Measurements from ENCODE around the gene PTPRT.

DNA sequence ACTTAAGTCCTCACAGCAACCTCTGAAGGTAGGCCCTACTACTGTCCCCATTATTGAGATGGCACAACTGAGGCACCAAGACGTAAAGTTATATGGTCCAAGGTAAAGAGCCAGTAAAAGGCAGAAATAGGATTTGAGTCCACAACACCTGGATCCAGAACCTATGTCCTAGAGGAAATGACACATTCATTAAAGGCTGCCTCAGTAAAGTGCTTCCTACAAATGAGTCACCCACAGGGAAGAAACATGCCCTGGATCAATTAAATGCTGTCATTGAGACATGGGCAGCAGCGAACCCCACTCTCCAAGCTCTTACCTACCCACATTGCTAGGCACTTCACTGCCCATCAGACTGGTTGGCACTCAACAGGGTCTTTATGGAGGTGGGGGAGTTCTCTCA is 600.9 kb downstream of the PTPRT start:
- TF ChIP-seq EZH2phosphoT487 (IDR thresholded peaks at IDR 0.05; ENCODE audit: unreplicated experiment), result no peak
- TF ChIP-seq, protein P1, sequence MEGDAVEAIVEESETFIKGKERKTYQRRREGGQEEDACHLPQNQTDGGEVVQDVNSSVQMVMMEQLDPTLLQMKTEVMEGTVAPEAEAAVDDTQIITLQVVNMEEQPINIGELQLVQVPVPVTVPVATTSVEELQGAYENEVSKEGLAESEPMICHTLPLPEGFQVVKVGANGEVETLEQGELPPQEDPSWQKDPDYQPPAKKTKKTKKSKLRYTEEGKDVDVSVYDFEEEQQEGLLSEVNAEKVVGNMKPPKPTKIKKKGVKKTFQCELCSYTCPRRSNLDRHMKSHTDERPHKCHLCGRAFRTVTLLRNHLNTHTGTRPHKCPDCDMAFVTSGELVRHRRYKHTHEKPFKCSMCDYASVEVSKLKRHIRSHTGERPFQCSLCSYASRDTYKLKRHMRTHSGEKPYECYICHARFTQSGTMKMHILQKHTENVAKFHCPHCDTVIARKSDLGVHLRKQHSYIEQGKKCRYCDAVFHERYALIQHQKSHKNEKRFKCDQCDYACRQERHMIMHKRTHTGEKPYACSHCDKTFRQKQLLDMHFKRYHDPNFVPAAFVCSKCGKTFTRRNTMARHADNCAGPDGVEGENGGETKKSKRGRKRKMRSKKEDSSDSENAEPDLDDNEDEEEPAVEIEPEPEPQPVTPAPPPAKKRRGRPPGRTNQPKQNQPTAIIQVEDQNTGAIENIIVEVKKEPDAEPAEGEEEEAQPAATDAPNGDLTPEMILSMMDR (conservative IDR thresholded peaks at IDR 0.05; ENCODE audit: low read depth in 2 of 2), result no peak
- TF ChIP-seq POLR2AphosphoS5 (IDR thresholded peaks at IDR 0.05; ENCODE audit: low read depth), result no peak
- TF ChIP-seq JUNB (IDR thresholded peaks at IDR 0.05; ENCODE audit: unreplicated experiment), result no peak
- no peak for TF ChIP-seq EZH2 (IDR thresholded peaks at IDR 0.05; ENCODE audit: low read depth, unreplicated experiment)
- TF ChIP-seq CREB1 (CRISPR knock-in tag; IDR thresholded peaks at IDR 0.05; ENCODE audit: low read depth), result no peak
- no peak for TF ChIP-seq ZNF114 (CRISPR knock-in tag; IDR thresholded peaks at IDR 0.05)
- TF ChIP-seq, protein P2, sequence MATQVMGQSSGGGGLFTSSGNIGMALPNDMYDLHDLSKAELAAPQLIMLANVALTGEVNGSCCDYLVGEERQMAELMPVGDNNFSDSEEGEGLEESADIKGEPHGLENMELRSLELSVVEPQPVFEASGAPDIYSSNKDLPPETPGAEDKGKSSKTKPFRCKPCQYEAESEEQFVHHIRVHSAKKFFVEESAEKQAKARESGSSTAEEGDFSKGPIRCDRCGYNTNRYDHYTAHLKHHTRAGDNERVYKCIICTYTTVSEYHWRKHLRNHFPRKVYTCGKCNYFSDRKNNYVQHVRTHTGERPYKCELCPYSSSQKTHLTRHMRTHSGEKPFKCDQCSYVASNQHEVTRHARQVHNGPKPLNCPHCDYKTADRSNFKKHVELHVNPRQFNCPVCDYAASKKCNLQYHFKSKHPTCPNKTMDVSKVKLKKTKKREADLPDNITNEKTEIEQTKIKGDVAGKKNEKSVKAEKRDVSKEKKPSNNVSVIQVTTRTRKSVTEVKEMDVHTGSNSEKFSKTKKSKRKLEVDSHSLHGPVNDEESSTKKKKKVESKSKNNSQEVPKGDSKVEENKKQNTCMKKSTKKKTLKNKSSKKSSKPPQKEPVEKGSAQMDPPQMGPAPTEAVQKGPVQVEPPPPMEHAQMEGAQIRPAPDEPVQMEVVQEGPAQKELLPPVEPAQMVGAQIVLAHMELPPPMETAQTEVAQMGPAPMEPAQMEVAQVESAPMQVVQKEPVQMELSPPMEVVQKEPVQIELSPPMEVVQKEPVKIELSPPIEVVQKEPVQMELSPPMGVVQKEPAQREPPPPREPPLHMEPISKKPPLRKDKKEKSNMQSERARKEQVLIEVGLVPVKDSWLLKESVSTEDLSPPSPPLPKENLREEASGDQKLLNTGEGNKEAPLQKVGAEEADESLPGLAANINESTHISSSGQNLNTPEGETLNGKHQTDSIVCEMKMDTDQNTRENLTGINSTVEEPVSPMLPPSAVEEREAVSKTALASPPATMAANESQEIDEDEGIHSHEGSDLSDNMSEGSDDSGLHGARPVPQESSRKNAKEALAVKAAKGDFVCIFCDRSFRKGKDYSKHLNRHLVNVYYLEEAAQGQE (IDR thresholded peaks at IDR 0.05; ENCODE audit: unreplicated experiment), result no peak
- no peak for TF ChIP-seq STAT1 (IDR thresholded peaks at IDR 0.05; ENCODE audit: unreplicated experiment)
- no peak for TF ChIP-seq NANOG (IDR thresholded peaks at IDR 0.05; ENCODE audit: borderline replicate concordance)
- TF ChIP-seq, protein P3, sequence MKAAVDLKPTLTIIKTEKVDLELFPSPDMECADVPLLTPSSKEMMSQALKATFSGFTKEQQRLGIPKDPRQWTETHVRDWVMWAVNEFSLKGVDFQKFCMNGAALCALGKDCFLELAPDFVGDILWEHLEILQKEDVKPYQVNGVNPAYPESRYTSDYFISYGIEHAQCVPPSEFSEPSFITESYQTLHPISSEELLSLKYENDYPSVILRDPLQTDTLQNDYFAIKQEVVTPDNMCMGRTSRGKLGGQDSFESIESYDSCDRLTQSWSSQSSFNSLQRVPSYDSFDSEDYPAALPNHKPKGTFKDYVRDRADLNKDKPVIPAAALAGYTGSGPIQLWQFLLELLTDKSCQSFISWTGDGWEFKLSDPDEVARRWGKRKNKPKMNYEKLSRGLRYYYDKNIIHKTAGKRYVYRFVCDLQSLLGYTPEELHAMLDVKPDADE (IDR thresholded peaks at IDR 0.05), result no peak
- TF ChIP-seq, protein P4, sequence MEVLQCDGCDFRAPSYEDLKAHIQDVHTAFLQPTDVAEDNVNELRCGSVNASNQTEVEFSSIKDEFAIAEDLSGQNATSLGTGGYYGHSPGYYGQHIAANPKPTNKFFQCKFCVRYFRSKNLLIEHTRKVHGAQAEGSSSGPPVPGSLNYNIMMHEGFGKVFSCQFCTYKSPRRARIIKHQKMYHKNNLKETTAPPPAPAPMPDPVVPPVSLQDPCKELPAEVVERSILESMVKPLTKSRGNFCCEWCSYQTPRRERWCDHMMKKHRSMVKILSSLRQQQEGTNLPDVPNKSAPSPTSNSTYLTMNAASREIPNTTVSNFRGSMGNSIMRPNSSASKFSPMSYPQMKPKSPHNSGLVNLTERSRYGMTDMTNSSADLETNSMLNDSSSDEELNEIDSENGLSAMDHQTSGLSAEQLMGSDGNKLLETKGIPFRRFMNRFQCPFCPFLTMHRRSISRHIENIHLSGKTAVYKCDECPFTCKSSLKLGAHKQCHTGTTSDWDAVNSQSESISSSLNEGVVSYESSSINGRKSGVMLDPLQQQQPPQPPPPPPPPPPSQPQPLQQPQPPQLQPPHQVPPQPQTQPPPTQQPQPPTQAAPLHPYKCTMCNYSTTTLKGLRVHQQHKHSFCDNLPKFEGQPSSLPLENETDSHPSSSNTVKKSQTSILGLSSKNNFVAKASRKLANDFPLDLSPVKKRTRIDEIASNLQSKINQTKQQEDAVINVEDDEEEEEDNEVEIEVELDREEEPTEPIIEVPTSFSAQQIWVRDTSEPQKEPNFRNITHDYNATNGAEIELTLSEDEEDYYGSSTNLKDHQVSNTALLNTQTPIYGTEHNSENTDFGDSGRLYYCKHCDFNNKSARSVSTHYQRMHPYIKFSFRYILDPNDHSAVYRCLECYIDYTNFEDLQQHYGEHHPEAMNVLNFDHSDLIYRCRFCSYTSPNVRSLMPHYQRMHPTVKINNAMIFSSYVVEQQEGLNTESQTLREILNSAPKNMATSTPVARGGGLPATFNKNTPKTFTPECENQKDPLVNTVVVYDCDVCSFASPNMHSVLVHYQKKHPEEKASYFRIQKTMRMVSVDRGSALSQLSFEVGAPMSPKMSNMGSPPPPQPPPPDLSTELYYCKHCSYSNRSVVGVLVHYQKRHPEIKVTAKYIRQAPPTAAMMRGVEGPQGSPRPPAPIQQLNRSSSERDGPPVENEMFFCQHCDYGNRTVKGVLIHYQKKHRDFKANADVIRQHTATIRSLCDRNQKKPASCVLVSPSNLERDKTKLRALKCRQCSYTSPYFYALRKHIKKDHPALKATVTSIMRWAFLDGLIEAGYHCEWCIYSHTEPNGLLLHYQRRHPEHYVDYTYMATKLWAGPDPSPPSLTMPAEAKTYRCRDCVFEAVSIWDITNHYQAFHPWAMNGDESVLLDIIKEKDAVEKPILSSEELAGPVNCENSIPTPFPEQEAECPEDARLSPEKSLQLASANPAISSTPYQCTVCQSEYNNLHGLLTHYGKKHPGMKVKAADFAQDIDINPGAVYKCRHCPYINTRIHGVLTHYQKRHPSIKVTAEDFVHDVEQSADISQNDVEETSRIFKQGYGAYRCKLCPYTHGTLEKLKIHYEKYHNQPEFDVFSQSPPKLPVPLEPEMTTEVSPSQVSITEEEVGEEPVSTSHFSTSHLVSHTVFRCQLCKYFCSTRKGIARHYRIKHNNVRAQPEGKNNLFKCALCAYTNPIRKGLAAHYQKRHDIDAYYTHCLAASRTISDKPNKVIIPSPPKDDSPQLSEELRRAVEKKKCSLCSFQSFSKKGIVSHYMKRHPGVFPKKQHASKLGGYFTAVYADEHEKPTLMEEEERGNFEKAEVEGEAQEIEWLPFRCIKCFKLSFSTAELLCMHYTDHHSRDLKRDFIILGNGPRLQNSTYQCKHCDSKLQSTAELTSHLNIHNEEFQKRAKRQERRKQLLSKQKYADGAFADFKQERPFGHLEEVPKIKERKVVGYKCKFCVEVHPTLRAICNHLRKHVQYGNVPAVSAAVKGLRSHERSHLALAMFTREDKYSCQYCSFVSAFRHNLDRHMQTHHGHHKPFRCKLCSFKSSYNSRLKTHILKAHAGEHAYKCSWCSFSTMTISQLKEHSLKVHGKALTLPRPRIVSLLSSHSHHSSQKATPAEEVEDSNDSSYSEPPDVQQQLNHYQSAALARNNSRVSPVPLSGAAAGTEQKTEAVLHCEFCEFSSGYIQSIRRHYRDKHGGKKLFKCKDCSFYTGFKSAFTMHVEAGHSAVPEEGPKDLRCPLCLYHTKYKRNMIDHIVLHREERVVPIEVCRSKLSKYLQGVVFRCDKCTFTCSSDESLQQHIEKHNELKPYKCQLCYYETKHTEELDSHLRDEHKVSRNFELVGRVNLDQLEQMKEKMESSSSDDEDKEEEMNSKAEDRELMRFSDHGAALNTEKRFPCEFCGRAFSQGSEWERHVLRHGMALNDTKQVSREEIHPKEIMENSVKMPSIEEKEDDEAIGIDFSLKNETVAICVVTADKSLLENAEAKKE (CRISPR knock-in tag; IDR thresholded peaks at IDR 0.05), result no peak
